HG02870 (cell line): ENCODE data around the gene BTF3.
A peak's percentile ranks its signal among the peaks of the same experiment; 100 is the strongest.
"Not testable (repeated sequence)": the region's sequence is repeated elsewhere in the genome, so short reads cannot be mapped to it uniquely, and the experiment has no call there.

Experiments
- ATAC-seq: cut with Tn5 transposase; IDR thresholded peaks from one replicate; pipeline ENCODE4 v1.9.1; 2021; ENCODE audit warnings: mild to moderate bottlenecking, moderate library complexity; ENCODE audit not compliant: unreplicated experiment

BTF3 gene

DNA sequence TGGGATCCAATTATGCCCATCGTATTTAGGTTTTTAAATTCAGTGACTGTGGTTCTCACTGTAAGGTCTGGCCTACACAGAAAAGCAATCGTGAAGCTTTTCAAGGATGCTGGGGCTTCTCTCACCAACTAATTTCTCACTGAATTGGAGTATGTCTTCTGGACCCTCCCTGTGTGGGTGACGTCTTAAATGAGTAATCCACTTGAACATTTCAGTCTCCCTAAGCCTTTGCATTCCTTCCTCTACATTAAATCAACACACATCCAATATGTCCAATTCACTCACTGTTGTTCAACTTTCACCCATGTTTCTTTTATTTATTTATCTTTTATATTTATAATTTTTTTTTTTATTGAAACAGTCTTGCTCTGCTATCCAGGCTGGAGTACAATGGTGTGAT, 12.5 kb upstream of the BTF3 start:
- ATAC-seq: no peak

DNA sequence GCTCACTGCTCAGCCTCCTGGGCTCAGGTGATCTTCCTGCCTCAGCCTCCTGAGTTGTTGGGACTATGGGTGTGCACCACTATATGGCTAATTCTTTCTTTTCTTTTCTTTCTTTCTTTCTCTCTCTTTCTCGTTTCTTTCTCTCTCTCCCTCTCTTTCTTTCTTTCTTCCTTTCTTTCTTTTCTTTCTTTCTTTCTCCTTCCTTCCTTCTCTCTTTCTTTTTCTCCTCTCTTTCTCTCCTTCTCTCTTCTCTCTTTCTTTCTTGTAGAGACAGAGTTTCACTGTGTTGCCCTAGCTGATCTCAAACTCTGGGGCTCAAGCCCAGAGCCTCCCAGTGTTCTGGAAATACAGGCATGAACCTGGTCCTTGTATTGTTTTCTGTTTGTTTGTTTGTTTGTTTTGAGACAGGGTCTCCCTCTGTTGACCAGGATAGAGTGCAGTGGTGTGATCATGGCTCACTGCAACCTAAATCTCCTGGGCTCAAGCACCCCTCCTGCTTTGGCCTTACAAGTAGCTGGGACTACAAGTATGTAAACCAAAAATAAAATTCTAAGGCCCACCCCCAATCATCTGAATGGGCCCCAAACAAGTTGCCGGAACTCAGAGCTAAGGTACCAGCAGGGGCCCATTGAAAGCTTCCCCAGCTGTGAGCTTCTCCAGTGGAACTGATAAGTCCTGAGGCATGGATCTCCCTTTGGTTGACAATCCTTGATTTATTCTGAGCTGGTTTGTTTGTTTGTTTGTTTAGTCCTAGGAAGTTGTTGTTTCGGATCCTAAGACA, 11.9 kb upstream of the BTF3 start:
- no peak for ATAC-seq

DNA sequence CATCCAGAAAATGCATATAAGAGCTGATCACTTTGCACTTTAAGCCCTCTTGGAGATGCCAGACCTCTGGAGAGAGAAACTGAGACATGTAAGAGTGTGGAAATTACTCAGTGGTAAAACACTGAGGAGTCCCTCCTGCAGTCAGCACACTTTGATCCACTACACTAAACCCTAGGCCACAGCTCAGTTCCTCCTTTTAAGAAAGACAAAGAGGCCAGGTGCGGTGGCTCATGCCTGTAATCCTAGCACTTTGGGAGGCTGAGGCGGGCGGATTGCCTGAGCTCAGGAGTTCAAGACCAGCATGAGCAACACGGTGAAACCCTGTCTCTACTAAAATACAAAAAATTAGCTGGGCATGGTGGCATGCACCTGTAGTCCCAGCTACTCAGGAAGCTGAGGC, 11.0 kb upstream of the BTF3 start:
- not testable (repeated sequence) for ATAC-seq

DNA sequence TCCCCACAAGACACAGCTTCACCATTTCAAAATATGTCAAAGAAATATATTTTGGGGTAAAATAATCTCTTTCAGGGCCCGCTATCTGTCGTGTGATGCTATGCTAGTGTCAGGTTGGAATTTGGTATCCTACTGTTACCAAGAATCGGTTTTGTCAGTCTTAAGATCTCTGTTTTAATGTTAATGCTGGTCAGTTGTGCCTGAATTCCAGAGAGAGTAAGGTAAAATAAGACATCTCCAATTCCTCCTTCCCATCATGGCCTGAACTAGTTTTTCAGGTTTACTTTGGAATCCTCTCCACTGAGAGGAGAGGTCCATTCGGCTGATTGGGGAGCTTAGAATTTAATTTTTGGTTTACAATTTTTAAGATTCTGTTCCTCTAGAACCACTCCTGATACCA, 10.4 kb upstream of the BTF3 start:
- no peak for ATAC-seq

DNA sequence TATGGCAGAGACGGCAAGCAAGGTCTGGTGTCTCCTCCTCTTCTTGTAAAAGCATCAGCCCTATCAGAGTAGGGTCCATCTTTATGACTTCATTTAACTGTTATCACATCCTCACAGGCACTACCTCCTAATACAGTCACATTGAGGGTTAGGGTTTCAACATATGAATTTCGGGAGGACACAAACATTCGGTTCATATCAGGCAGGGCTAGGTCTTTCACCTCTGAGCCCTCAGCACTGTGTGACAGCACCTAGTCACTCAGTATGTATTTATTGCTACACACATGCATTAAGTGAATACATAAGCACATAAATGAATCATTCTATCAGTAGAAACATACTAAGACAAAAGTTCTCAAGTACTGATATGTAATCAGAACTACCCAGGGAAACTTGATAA, 9.4 kb upstream of the BTF3 start:
- ATAC-seq: no peak

DNA sequence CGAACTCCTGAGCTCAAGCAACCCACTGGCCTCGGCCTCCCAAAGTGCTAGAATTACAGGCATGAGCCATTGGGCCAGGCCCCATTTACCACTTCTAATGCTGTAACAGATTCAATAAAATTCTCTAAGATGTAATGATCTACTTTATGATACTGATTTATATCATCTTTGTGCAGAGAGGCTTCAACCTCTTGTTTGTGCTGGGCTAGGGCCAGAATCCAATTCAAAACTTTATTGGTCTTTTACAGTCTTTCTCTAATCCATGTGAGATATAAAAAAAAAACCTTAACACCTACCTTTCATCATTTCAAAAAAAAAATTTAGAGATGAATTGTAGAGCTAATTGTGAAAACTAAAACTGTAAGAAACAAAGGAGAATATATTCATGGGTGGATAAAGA, 8.2 kb upstream of the BTF3 start:
- ATAC-seq: no peak

DNA sequence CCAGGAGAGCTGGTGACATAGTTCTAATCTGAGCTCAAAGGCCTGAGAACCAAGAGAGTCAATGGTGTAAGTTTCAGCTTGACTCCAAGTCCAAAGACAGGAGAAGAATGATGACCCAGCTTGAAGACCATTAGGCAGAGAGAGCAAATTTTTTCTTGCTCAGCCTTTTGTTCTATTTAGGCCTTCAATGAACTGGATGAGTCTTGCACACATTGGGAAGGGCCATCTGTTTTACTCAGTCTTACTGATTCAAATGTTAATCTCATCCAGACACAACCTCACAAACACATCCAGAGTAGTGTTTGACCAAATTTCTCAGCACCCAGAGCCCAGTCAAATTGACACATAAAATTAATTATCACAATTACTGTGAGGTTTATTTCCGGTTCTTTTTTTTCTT, 7.1 kb upstream of the BTF3 start:
- no peak for ATAC-seq

DNA sequence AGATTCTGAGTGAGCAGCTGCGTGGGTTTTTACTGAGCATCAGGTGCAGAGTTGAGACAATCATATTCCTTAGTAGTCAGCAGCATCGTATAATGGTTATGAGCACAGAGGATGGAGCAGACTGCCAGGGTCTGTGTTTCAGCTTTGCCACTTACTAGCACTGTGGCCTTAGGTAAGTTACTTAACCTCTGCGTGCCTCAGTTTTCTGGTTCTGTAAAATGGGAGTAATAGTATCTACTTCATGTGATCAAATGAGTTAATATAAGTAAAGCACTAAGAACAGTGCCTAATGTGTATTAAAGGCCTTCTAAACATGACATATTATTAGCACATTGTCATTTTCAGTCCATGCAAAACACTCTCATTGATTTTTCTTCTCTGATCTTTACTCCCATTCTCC, 4.8 kb upstream of the BTF3 start:
- no peak for ATAC-seq

DNA sequence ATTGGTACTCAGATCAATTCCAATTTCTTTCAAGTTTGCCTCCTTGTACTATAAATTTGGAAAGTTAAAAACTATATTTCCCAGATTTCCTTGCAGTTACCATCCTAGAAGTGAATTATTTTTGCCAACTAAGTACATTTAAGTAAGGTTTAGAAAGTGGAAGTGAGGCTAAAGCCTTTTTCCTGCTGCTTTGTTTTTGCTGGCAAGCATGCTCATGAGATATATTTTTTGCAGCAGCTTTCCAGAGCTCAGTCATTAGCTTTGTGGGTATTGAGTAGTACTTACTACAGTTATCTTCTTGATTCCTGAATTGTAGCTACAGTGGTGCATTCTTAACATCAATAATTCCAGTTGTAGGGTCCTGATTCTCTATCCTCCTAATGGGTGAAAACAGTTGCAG, 3.5 kb upstream of the BTF3 start:
- no peak for ATAC-seq

DNA sequence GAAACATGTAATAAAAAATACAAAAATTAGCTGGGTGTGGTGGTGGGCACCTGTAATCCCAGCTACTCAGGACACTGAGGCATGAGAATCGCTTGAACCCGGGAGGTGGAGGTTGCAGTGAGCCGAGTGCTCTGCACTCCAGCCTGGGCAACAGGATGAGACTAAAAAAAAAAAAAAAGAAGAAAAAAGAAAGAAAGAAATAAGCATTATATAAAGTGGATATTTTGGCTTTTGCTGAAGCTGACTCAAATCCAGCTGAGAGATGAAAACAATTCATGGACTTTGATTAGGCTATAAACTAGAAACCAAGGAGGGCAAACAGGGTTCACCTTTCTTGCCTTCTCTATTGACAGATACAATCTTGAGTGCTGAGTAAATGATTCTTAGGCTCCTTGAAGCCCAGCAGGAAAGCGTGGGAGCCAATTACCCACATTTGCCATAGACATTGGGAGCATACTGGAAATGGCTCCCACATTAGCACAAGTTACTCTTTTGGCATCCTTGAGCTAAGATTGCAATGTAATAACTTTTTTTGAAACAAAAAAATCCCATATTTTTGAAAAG, 2.4 kb upstream of the BTF3 start:
- ATAC-seq: no peak

DNA sequence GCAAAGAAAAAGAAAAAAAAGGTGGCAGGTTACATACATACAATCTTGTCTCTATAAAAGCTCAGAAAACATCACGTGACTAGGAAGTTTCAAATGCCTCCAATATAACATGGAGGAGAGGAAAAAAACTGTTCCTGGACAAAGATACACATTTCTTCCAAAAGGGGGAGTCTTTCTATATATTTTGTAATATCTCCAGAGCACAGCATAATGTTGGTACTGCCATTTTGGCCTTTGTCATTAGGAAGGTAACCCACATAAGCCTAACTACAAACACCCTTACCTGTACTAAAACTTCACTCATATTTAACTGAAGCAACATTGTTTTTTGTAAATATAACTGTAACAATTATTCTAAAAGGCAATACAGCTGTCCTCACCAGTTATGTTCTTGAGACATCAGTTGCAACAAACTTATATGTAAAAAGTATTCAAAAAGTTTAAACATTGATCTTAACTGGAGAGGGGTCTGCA, 1.2 kb upstream of the BTF3 start:
- no peak for ATAC-seq

DNA sequence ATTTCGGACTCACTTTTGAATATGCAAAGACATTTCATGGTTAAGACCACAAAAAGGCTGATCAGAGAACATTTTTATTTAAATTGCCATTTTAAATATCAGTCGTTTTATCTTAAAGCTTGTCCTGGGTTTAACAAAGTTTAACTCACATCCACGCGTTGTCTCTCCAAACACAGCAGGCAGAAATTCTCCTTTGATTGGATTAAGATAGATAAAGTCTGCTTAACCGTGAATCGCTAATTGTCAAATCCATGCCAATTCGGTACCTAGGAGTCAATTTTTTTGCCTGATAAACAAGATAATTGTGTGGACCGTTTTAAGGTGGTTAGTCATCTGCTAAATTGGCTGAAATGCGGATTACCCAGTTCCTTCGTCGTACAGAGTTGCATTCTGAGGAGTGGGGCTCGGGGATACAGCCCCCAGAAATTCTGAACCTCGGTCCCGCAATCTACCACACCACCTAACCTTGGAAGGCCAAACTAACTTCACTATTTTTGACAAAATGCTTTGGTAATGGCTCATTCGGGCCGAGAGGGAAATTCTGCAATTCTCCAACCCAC, 665 bp upstream of the BTF3 start:
- ATAC-seq: no peak

DNA sequence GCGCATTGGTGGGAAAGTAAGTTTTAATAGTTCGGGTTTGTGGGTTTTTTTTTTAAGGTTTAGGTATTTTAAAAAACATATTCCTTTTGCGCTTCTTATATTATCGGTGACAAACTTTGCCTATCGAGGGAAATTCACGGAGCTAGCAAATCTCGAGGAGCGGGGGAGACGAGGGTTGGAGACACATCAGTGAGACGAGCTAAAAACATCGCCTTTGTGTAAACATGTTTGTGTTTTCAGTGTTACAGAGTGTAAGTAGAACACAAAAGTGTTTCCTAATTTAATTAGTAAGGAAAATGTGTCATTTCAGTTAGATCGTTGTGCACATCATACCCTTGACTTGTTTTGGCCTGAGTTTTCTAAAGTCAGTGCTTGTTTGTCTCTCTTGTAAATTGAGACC, 945 bp downstream of the BTF3 start:
- ATAC-seq: no peak

DNA sequence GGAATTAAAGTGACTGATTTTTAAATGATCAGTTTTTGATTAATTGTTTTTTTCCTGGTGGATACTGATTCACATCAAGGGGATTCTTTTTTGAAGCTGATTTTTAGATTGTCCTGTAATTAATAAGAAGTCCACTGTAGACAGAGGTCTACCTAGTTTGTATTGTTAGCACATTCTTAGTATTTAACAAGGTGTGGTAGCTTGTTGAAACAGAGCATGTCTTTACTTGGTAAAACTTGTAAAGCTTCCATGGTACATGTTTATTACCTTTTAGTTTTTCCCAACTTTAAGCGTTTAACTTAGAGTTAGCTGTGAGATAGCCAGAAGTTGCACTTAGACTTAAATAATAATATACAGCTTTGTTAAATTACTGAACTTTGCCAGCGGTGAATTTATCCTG, 1.5 kb downstream of the BTF3 start:
- ATAC-seq: no peak

DNA sequence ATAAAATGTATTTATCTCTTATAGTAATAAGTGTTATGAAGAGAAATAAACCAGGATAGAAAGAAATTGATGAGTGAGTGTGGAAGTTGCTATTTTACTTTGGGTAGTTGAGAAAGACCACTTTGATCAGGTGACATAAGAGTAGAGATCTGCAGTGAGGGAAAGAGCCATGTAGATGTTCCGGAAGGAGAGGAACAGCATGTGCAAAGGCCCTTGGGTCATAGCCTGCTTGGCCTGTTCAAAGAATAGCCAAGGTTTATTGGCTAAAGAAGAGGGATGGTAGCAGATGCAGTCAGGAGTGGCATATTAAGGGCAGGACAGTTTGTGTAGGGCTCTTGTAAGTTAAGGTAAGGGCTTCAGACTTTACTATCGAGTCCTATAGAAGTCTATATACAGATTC, 3.2 kb downstream of the BTF3 start:
- no peak for ATAC-seq

DNA sequence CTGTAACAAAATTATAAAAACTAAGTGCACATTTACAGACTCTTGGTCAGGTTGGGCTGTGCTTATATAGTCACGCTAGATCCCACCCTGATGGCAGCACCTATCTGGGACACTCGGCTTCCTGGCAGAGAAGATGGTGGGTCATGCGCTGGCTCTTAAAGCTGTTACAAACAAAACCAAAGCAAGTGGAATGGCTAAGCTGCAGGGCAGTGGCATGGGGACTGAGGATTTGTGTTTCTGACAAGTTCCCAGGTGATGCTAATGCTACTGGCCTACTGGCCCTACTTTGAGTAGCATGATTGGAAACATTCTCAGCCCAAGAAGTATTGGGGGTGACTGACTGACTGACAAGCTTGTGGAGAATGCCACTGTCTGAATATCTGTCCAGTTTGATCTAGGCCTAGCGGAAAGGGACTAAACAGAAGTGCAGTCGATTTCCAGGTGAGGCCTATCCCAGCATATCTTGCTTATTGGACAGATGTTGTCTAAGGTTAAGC, 8.3 kb downstream of the BTF3 start:
- no peak for ATAC-seq

DNA sequence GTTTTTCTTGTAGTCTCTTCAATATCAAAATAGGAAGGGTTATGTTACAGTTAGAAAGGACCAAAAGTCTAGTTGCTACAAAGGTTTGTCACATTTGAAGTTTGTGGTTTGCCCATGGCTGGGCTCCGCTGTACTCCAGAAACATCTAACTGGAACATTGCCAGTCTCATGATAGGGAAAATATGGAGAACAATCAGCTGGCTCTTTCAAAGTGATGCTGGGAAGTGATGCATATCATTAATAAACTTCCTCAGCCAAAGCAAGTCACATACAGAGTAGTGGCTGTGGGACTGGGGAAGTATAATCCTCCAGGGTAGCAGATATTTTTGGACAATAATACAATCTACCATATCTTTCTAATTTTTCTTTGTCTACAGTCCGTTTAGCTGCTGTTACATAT, 8.8 kb downstream of the BTF3 start:
- ATAC-seq: no peak

DNA sequence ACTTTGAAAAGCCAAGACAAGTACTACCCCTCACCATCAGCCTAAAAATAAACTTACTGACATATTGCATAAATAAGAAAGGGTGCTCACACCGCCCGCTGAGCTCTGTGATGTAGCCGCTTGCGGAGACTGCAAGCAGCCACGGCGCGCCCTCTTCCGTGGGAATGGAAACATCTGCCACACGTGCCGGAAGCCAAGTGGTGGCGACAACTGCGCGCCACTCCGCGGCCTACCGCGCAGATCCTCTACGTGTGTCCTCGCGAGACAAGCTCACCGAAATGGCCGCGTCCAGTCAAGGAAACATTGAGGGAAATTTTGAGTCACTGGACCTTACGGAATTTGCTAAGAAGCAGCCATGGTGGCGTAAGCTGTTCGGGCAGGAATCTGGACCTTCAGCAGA, 10.3 kb downstream of the BTF3 start:
- not testable (repeated sequence) for ATAC-seq

DNA sequence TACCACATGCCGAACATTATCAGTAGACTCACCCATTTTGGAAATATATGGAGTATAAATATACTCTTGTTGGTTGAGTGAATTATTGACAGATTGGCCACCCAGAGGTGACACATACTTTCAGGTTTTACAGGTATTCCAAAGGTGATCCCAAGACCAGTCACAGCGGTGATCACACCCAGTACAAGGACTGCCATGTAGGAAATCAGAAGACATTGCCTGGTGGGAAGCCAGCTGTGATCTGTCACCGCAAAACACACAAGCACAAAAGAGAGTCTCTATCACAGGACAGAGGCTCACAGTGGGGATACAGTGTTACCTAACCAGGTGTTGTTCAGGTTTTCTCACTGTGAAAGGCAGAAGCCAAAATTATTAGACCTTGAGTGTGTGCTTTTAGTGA, 15.8 kb downstream of the BTF3 start:
- ATAC-seq: no peak

DNA sequence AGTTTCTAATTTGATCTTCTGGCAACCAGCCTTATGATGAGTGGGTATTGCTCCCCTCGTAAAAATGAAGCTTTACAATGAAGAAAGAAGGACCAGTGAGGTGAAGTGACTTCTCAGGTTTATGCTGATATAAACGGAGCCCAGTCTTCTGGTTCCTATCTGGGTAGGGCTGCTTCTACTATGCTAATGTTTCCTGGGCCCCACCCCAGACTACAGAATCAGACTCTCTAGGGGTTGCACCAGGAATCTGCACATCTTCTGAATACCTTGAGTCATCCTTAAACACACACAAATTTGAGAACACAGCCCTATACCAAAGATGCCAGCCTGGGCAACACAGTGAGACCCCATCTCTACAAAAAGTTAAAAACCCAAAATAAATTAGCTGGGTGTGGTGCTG, 16.2 kb downstream of the BTF3 start:
- ATAC-seq: no peak

DNA sequence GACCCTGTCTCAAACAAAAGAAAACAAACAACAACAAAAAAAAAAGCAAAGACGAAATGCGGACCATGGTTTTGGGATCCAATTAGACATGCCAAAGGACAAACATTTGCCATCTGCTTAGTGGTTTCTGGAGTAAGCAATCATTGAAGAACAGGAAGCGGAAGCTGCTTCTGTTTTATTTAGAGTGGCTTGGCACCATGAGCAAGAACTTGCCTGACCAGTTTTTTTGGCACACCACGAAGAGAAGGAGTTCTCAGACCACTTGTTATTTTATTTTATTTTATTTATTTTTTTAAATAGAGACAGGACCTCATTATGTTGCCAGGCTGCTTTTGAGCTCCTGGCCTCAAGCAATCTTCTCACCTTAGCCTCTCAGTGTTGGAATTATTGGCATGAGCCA, 17.0 kb downstream of the BTF3 start:
- no peak for ATAC-seq

DNA sequence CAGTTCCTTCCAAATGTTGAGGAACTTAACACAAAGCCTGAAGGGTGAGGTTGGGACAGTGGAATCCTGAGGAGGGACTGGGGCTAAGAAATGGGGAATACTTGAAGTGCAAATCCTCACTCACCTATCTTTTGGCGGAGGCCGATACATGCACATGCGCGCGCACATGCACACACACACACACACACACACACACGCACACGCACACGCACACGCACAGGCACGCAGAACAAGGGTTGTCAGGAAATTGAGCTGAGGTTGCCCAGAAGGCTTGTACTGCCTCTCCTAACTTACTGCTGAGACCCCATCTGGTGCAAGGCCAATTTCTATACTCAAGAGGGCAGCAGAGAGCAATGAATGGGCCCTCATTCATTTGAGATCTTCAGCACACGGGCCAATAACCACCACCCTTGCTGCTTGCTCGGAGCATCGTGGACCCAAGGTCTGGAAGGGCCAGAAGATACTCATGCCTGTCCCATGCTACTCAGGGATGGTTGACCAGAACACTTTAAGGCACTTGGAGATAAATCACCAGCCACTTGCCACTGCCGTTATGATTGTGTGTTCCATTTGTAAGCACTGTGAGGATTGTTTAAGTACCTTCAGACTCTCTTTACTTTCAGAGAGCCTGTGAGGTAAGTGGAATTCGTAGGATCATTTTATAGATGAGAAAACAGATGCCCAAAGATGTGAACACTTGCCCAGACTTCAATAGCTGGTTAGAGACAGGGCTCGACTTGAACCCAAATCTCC, 21.5 kb downstream of the BTF3 start:
- ATAC-seq: peak; percentile 95
